OCI-LY1 (cell line): ENCODE results near the gene KLF17.

Experiments used
- H2AFZ ChIP-seq: fragments of 200-600 bp; sonication (generic), shearing (Covaris generic); 2 replicates; pipeline ENCODE4 v1.6.0; 2014; ENCODE audit warnings: antibody characterized with exemption, mild to moderate bottlenecking, low read length
- H3F3A ChIP-seq: fragments of 200-600 bp; sonication (generic), shearing (Covaris generic); 2 replicates; pipeline ENCODE4 v1.6.0; 2014; ENCODE audit warnings: mild to moderate bottlenecking, antibody characterized with exemption, low read length, moderate library complexity; ENCODE audit not compliant: insufficient read depth
- H3K27ac ChIP-seq: fragments of 200-600 bp; sonication (generic); 2 replicates; pipeline ENCODE4 v1.5.1; 2014; ENCODE audit warnings: low read length, mixed run types, mild to moderate bottlenecking, low read depth; ENCODE audit not compliant: poor library complexity, severe bottlenecking
- H3K27me3 ChIP-seq: fragments of 200-600 bp; sonication (generic); 2 replicates; pipeline ENCODE4 v1.6.0; 2014; ENCODE audit warnings: antibody characterized with exemption, mild to moderate bottlenecking, low read length, moderate library complexity; ENCODE audit not compliant: insufficient read depth
- H3K36me3 ChIP-seq: fragments of 200-600 bp; sonication (generic); 2 replicates; pipeline ENCODE4 v1.6.1; 2014; ENCODE audit warnings: mild to moderate bottlenecking, antibody characterized with exemption, low read length, moderate library complexity, mixed read lengths; ENCODE audit not compliant: insufficient read depth
- H3K4me1 ChIP-seq: fragments of 200-600 bp; sonication (generic); 2 replicates; pipeline ENCODE4 v1.5.1; 2014; ENCODE audit warnings: mild to moderate bottlenecking, low read length, moderate library complexity; ENCODE audit not compliant: insufficient read depth, severe bottlenecking
- H3K4me2 ChIP-seq: fragments of 200-600 bp; sonication (generic), shearing (Covaris generic); 2 replicates; pipeline ENCODE4 v1.6.1; 2014; ENCODE audit warnings: low read length
- H3K4me3 ChIP-seq: fragments of 200-600 bp; sonication (generic); 2 replicates; pipeline ENCODE4 v1.5.1; 2014; ENCODE audit warnings: low read length, low read depth, mild to moderate bottlenecking, mixed read lengths; ENCODE audit not compliant: poor library complexity, severe bottlenecking
- H3K79me2 ChIP-seq: fragments of 200-600 bp; shearing (Covaris generic); 2 replicates; pipeline ENCODE4 v1.6.1; 2016; ENCODE audit warnings: mixed run types, low read length, mixed read lengths; ENCODE audit not compliant: insufficient read depth
- H3K9ac ChIP-seq: fragments of 200-600 bp; sonication (generic), shearing (Covaris generic); 2 replicates; pipeline ENCODE4 v1.6.1; 2014; ENCODE audit warnings: mild to moderate bottlenecking, low read length, mixed read lengths
- H3K9me2 ChIP-seq: fragments of 200-600 bp; sonication (generic), shearing (Covaris generic); 2 replicates; pipeline ENCODE4 v1.6.1; 2014; ENCODE audit warnings: low read depth, mild to moderate bottlenecking, low read length, mixed read lengths
- H3K9me3 ChIP-seq: fragments of 200-600 bp; shearing (Covaris generic); 2 replicates; pipeline ENCODE4 v1.6.1; 2014; ENCODE audit warnings: low read length, mixed read lengths
- H4K20me1 ChIP-seq: fragments of 200-600 bp; sonication (generic), shearing (Covaris generic); 2 replicates; pipeline ENCODE4 v1.6.0; 2016; ENCODE audit warnings: mild to moderate bottlenecking, low read length; ENCODE audit not compliant: insufficient read depth
- EZH2 ChIP-seq: fragments of 200-600 bp; sonication (generic), shearing (Covaris generic); IDR thresholded peaks from 2 replicates; pipeline ENCODE4 v1.8.0; 2017; ENCODE audit warnings: borderline replicate concordance, mixed run types, mild to moderate bottlenecking, antibody characterized with exemption, low read length, moderate library complexity, mixed read lengths
- TF ChIP-seq, protein P1 (sequence below): fragments of 200-600 bp; sonication (generic), shearing (Covaris generic); IDR thresholded peaks from 2 replicates; pipeline ENCODE4 v1.5.1; 2017; ENCODE audit warnings: mild to moderate bottlenecking, antibody characterized with exemption, low read length, moderate library complexity, mixed read lengths

Gene KLF17

DNA sequence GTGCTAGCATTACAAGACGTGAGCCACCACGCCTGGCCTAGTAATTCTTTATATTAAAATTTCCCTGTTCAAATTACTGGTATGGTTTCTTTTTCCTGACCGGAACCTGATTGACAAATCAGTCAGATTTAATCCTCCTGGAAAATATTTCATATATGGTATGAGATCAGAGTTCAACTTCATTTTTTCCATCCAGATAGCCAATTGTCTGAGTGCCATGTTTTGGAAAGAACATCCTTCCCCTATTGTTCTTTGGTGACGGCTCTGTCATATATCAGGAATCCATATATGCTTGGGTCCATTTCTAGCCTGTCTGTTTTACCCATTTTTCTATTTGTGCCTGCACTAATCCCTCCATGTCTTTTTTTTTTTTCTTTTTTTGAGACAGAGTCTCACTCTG, 39.1 kb upstream of the KLF17 start:
- H3K27me3 ChIP-seq, result no peaks in the 10 kb centered on the region
- no peak overlapping the region for H2AFZ ChIP-seq
- H3K4me2 ChIP-seq, result no peak overlapping the region
- no peaks in the 10 kb centered on the region for H3K79me2 ChIP-seq
- H3K9me2 ChIP-seq, result no peaks in the 10 kb centered on the region
- no peak overlapping the region for H3K27ac ChIP-seq
- H3K9ac ChIP-seq, result no peak overlapping the region
- TF ChIP-seq EZH2, result no peak
- TF ChIP-seq, protein P1, sequence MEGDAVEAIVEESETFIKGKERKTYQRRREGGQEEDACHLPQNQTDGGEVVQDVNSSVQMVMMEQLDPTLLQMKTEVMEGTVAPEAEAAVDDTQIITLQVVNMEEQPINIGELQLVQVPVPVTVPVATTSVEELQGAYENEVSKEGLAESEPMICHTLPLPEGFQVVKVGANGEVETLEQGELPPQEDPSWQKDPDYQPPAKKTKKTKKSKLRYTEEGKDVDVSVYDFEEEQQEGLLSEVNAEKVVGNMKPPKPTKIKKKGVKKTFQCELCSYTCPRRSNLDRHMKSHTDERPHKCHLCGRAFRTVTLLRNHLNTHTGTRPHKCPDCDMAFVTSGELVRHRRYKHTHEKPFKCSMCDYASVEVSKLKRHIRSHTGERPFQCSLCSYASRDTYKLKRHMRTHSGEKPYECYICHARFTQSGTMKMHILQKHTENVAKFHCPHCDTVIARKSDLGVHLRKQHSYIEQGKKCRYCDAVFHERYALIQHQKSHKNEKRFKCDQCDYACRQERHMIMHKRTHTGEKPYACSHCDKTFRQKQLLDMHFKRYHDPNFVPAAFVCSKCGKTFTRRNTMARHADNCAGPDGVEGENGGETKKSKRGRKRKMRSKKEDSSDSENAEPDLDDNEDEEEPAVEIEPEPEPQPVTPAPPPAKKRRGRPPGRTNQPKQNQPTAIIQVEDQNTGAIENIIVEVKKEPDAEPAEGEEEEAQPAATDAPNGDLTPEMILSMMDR, result no peak
- no peaks in the 10 kb centered on the region for H3K4me1 ChIP-seq
- no peaks in the 10 kb centered on the region for H3F3A ChIP-seq
- H4K20me1 ChIP-seq, result no peaks in the 10 kb centered on the region
- no peaks in the 10 kb centered on the region for H3K9me3 ChIP-seq
- H3K4me3 ChIP-seq, result no peak overlapping the region
- H3K36me3 ChIP-seq, result no peaks in the 10 kb centered on the region

DNA sequence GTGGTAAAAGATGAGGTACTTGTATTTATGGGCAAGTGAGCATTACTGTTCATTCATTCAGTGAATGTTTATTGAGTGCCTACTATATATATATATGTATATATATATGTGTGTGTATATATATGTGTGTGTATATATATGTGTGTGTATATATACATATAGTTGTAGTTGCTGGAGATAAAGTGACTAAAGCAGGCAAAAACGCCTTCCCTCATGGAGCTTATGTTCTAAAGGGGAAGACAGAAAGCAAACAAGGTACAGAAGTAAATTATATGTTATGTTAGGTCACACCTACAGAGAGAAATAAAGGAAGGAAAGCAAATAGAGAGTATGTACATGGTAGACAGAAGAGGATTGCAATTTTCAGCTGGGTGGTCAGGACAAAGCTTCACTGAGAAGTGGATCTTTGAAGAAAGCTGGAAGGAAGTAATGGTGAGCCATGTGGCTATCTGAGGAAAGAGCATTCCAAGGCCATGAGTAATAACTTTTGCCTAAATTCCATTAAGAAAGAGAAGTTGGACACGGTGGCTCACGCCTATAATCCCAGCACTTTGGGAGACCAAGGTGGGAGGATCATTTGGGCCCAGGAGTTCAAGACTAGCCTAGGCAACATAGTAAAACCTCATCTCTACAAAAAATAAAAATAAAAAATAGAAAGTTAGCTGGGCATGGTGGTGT, 33.5 kb upstream of the KLF17 start:
- no peak overlapping the region for H3K27ac ChIP-seq
- H2AFZ ChIP-seq, result no peak overlapping the region
- no peaks in the 10 kb centered on the region for H3F3A ChIP-seq
- H3K4me1 ChIP-seq, result no peaks in the 10 kb centered on the region
- H3K79me2 ChIP-seq, result no peaks in the 10 kb centered on the region
- no peaks in the 10 kb centered on the region for H4K20me1 ChIP-seq
- no peak overlapping the region for H3K4me3 ChIP-seq
- H3K9me3 ChIP-seq, result no peaks in the 10 kb centered on the region
- H3K9me2 ChIP-seq, result no peaks in the 10 kb centered on the region
- TF ChIP-seq, protein P1, result no peak
- TF ChIP-seq EZH2, result no peak
- H3K9ac ChIP-seq, result no peak overlapping the region
- no peaks in the 10 kb centered on the region for H3K27me3 ChIP-seq
- no peaks in the 10 kb centered on the region for H3K36me3 ChIP-seq
- H3K4me2 ChIP-seq, result no peak overlapping the region

DNA sequence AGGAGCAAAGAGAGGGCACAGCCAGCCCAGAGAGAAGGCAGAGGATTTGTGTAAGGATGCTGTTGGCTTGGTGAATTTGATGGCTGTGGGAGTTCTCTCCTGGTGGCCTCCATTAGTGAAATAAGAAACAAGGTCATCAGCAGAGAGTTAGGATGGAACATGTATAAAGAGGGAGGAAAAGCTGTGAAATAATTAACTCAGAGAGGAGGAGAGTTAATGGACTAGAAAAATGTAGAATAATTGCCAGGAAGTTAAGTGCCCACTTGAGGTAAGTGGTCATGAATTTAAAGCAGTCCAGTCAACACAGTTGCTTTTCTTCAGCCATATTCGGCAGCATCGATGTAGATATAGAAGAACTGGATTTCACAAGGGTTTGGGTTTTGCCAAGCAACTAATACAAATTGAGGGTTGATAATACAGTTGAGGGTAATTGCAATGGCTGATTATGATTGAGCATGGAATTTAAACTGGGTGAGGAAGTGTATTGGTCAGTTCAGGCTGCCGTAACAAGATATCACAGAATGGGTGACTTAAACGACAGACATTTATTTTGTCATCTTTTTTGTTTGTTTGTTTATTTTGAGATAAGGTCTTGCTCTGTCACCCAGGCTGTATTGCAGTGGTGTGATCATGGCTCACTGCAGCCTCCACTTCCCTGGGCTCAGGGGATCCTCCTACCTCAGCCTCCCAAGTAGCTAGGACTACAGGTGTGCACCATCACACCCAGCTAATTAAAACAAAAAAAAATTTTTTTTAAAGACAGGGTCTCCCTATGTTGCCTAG, 31.7 kb upstream of the KLF17 start:
- Histone ChIP-seq H3K9me3 (no peaks in the 10 kb centered on the region), H3K4me2 (no peak overlapping the region), H4K20me1 (no peaks in the 10 kb centered on the region), H3K27ac (no peak overlapping the region), H3K4me1 (no peaks in the 10 kb centered on the region), H3F3A (no peaks in the 10 kb centered on the region), H2AFZ (no peak overlapping the region), H3K4me3 (no peak overlapping the region), H3K79me2 (no peaks in the 10 kb centered on the region), H3K36me3 (no peaks in the 10 kb centered on the region), H3K9ac (no peak overlapping the region), H3K27me3 (no peaks in the 10 kb centered on the region), H3K9me2 (no peaks in the 10 kb centered on the region)
- TF ChIP-seq, protein P1, result no peak
